OCI-LY3 (cell line): Measurements from ENCODE around the gene CCR1.

Source experiments
- H2AFZ ChIP-seq: fragments of 200-600, 300-600 bp; shearing (Covaris generic); 2 replicates; pipeline ENCODE4 v1.6.0; 2014; ENCODE audit warnings: antibody characterized with exemption, low read depth, low read length
- H3K27ac ChIP-seq: fragments of 200-600, 300-600 bp; sonication (generic); 2 replicates; pipeline ENCODE4 v1.5.1; 2014; ENCODE audit warnings: mild to moderate bottlenecking, low read length, moderate library complexity, mixed read lengths
- H3K27me3 ChIP-seq: fragments of 200-600, 300-600 bp; sonication (generic); 2 replicates; pipeline ENCODE4 v1.6.1; 2014; ENCODE audit warnings: low read depth, low read length, mixed read lengths
- H3K36me3 ChIP-seq: fragments of 200-600, 300-600 bp; sonication (generic); replicated peaks from 2 replicates; pipeline ENCODE3; 2014; ENCODE audit warnings: low read depth, low read length, mixed read lengths
- H3K4me1 ChIP-seq: fragments of 300-600, 200-600 bp; sonication (generic); 2 replicates; pipeline ENCODE4 v1.6.1; 2014; ENCODE audit warnings: low read length, mixed read lengths
- H3K4me2 ChIP-seq: fragments of 200-600, 300-600 bp; sonication (generic); 2 replicates; pipeline ENCODE4 v1.6.1; 2014; ENCODE audit warnings: low read length, mixed read lengths
- H3K4me3 ChIP-seq: fragments of 300-600, 200-600 bp; sonication (generic); 2 replicates; pipeline ENCODE4 v1.5.1; 2014; ENCODE audit warnings: antibody characterized with exemption, mild to moderate bottlenecking, low read length, moderate library complexity
- H3K79me2 ChIP-seq: fragments of 300-600, 200-600 bp; shearing (Covaris generic); 2 replicates; pipeline ENCODE4 v1.6.1; 2014; ENCODE audit warnings: mild to moderate bottlenecking, low read length, mixed read lengths
- H3K9ac ChIP-seq: fragments of 300-600, 200-600 bp; shearing (Covaris generic); 2 replicates; pipeline ENCODE4 v1.6.0; 2014; ENCODE audit warnings: mild to moderate bottlenecking, low read length, moderate library complexity
- H3K9me3 ChIP-seq: fragments of 200-600, 300-600 bp; shearing (Covaris generic); 2 replicates; pipeline ENCODE4 v1.6.1; 2014; ENCODE audit warnings: low read length, mixed read lengths; ENCODE audit not compliant: insufficient read depth
- H4K20me1 ChIP-seq: fragments of 200-600, 300-600 bp; sonication (generic); 2 replicates; pipeline ENCODE4 v1.6.1; 2016; ENCODE audit warnings: low read length, mixed read lengths; ENCODE audit not compliant: insufficient read depth
- CTCF ChIP-seq: fragments of 200-600, 300-600 bp; sonication (generic); IDR thresholded peaks from 2 replicates; pipeline ENCODE4 v1.5.1; 2014; ENCODE audit warnings: antibody characterized with exemption, low read length, low read depth
- EZH2phosphoT487 ChIP-seq: fragments of 200-600 bp; shearing (Covaris generic); IDR thresholded peaks from 2 replicates; pipeline ENCODE4 v1.6.1; 2018; ENCODE audit warnings: antibody characterized with exemption, mixed run types, low read depth

Gene CCR1

GRCh38 chr3:46242120-46242519 lies 34.0 kb upstream of the CCR1 start, which contains the start of gene CCR3:
TSS of gene CCR3 (plus strand) at chr3:46242460. CDS start at chr3:46265159, 22,699 bp downstream.
- Histone ChIP-seq H4K20me1 (no peaks in the 10 kb centered on the region), H3K79me2 (no peaks in the 10 kb centered on the region), H3K4me1 (peaks cover 15% of the 10 kb centered on the region), H3K36me3 (no peaks in the 10 kb centered on the region), H2AFZ (no peak within 1 kb of the TSS), H3K27me3 (peaks cover 40% of the 10 kb centered on the region), H3K4me3 (no peak within 1 kb of the TSS), H3K27ac (no peak within 1 kb of the TSS), H3K9ac (no peak within 1 kb of the TSS), H3K9me3 (no peaks in the 10 kb centered on the region), H3K4me2 (peak within 1 kb of the TSS; percentile 55)
- TF ChIP-seq CTCF (no peak), EZH2phosphoT487 (no peak)

GRCh38 chr3:46239952-46240351 lies 31.8 kb upstream of the CCR1 start:
- no peak for TF ChIP-seq CTCF
- TF ChIP-seq EZH2phosphoT487, result no peak
- H3K4me1 ChIP-seq, result peaks cover 15% of the 10 kb centered on the region
- no peaks in the 10 kb centered on the region for H3K9me3 ChIP-seq

GRCh38 chr3:46239301-46239938 lies 31.3 kb upstream of the CCR1 start:
- Histone ChIP-seq H3K9me3 (no peaks in the 10 kb centered on the region), H3K4me1 (peaks cover 15% of the 10 kb centered on the region), H3K4me2 (no peak overlapping the region), H3K79me2 (no peaks in the 10 kb centered on the region), H3K9ac (no peak overlapping the region), H2AFZ (no peak overlapping the region), H3K36me3 (no peaks in the 10 kb centered on the region), H4K20me1 (no peaks in the 10 kb centered on the region), H3K27me3 (peaks cover 63% of the 10 kb centered on the region), H3K4me3 (no peak overlapping the region), H3K27ac (no peak overlapping the region)
- TF ChIP-seq EZH2phosphoT487 (no peak), CTCF (no peak)

More at GRCh38 chr3:46239952-46240351, 31.8 kb upstream of the CCR1 start:
- Histone ChIP-seq H3K36me3 (no peaks in the 10 kb centered on the region), H4K20me1 (no peaks in the 10 kb centered on the region), H3K79me2 (no peaks in the 10 kb centered on the region), H3K4me3 (no peak overlapping the region), H3K4me2 (no peak overlapping the region), H3K27ac (no peak overlapping the region), H3K27me3 (peaks cover 59% of the 10 kb centered on the region), H2AFZ (no peak overlapping the region), H3K9ac (no peak overlapping the region)

- no peaks in the 10 kb centered on the region for H3K9me3 ChIP-seq
- no peak overlapping the region for H3K27ac ChIP-seq
- H3K79me2 ChIP-seq, result no peaks in the 10 kb centered on the region
- no peak overlapping the region for H2AFZ ChIP-seq
- H3K4me2 ChIP-seq, result no peak overlapping the region
- H3K9ac ChIP-seq, result no peak overlapping the region
- no peaks in the 10 kb centered on the region for H4K20me1 ChIP-seq
- TF ChIP-seq EZH2phosphoT487, result no peak
- no peak for TF ChIP-seq CTCF
- peaks cover 72% of the 10 kb centered on the region for H3K27me3 ChIP-seq
- no peaks in the 10 kb centered on the region for H3K36me3 ChIP-seq
- H3K4me3 ChIP-seq, result no peak overlapping the region
- peaks cover 15% of the 10 kb centered on the region for H3K4me1 ChIP-seq
Observed at GRCh38 chr3:46238386-46238785, 30.3 kb upstream of the CCR1 start.
